Osteoblast (primary cell): ENCODE measurements around the gene AHI1. TPM values are rescaled to one million over a fixed set of nuclear protein-coding genes. Genes with fewer than 3 reads are reported as not detected.

Source experiments
- DNase-seq: peaks from one replicate; pipeline ENCODE4 v3.0.0; 2011; ENCODE audit warnings: low spot score, mixed read lengths; ENCODE audit not compliant: insufficient read length; ENCODE audit errors: missing footprints
- H2AFZ ChIP-seq: 2 replicates; pipeline ENCODE4 v1.6.0; 2011; ENCODE audit warnings: mild to moderate bottlenecking, low read length
- H3K27ac ChIP-seq: 2 replicates; pipeline ENCODE4 v1.5.1; 2011; ENCODE audit warnings: mild to moderate bottlenecking, low read depth, low read length, moderate library complexity
- H3K27me3 ChIP-seq: 2 replicates; pipeline ENCODE4 v1.6.0; 2012; ENCODE audit warnings: mild to moderate bottlenecking, control low read depth, inconsistent platforms, low read length, moderate library complexity; ENCODE audit not compliant: insufficient read depth
- H3K36me3 ChIP-seq: 2 replicates; pipeline ENCODE4 v1.5.1; 2011; ENCODE audit warnings: mild to moderate bottlenecking, low read length, control low read depth, moderate library complexity; ENCODE audit not compliant: insufficient read depth
- H3K4me1 ChIP-seq: 2 replicates; pipeline ENCODE4 v1.5.1; 2011; ENCODE audit warnings: mild to moderate bottlenecking, low read length, control low read depth, moderate library complexity; ENCODE audit not compliant: insufficient read depth
- H3K4me2 ChIP-seq: 2 replicates; pipeline ENCODE4 v1.6.0; 2011; ENCODE audit warnings: mild to moderate bottlenecking, low read length; ENCODE audit not compliant: insufficient read depth
- H3K4me3 ChIP-seq: fragments of 200-600 bp; sonication (generic); 3 replicates; pipeline ENCODE4 v1.5.1; 2012; ENCODE audit warnings: mild to moderate bottlenecking, low read length, inconsistent platforms; ENCODE audit not compliant: insufficient read depth
- H3K79me2 ChIP-seq: 2 replicates; pipeline ENCODE4 v1.6.0; 2012; ENCODE audit warnings: mild to moderate bottlenecking, low read length, control low read depth, inconsistent platforms; ENCODE audit not compliant: insufficient read depth
- H3K9me3 ChIP-seq: 2 replicates; pipeline ENCODE4 v1.5.1; 2011; ENCODE audit warnings: low read depth, low read length, control low read depth
- H4K20me1 ChIP-seq: 2 replicates; pipeline ENCODE4 v1.6.0; 2012; ENCODE audit warnings: mild to moderate bottlenecking, low read length, control low read depth; ENCODE audit not compliant: insufficient read depth
- CTCF ChIP-seq: IDR thresholded peaks from 2 replicates; pipeline ENCODE4 v1.5.1; 2011; ENCODE audit warnings: mild to moderate bottlenecking, low read depth, low read length, moderate library complexity; ENCODE audit errors: extremely low read depth
- total RNA-seq: library from RNA; depleted of rRNA; stranded (reverse); fragments of >200 nt; gene quantifications from 2 replicates; pipeline ENCODE4 v1.2.3, GENCODE V29; 2012

AHI1 gene
- total RNA-seq, 1 donor = 50.3 TPM

- Histone ChIP-seq H3K4me2 (no peak overlapping the region), H4K20me1 (no peaks in the 10 kb centered on the region), H3K4me3 (no peak overlapping the region), H2AFZ (peak overlapping the region; percentile 56), H3K27ac (no peak overlapping the region), H3K36me3 (no peaks in the 10 kb centered on the region), H3K4me1 (peaks cover 3% of the 10 kb centered on the region), H3K79me2 (no peaks in the 10 kb centered on the region), H3K27me3 (no peaks in the 10 kb centered on the region), H3K9me3 (no peaks in the 10 kb centered on the region)
- peak; percentile 55 for TF ChIP-seq CTCF
- DNase-seq = no peak
Observed at GRCh38 chr6:135506270-135506997, 8.9 kb upstream of the AHI1 start.

- Histone ChIP-seq H4K20me1 (no peaks in the 10 kb centered on the region), H3K27ac (no peak overlapping the region), H3K4me3 (no peak overlapping the region), H3K79me2 (no peaks in the 10 kb centered on the region), H3K27me3 (no peaks in the 10 kb centered on the region), H3K4me1 (peaks cover 3% of the 10 kb centered on the region), H2AFZ (no peak overlapping the region), H3K9me3 (no peaks in the 10 kb centered on the region), H3K4me2 (no peak overlapping the region), H3K36me3 (no peaks in the 10 kb centered on the region)
- DNase-seq = no peak
- no peak for TF ChIP-seq CTCF
Observed at GRCh38 chr6:135505648-135506047, 8.1 kb upstream of the AHI1 start.

GRCh38 chr6:135505222-135505621 is 7.7 kb upstream of the AHI1 start:
- no peaks in the 10 kb centered on the region for H3K36me3 ChIP-seq
- H3K27ac ChIP-seq = no peak overlapping the region
- no peaks in the 10 kb centered on the region for H3K79me2 ChIP-seq
- H3K4me3 ChIP-seq = no peak overlapping the region
- no peak overlapping the region for H3K4me2 ChIP-seq
- H2AFZ ChIP-seq = no peak overlapping the region
- H3K9me3 ChIP-seq = no peaks in the 10 kb centered on the region
- no peak for TF ChIP-seq CTCF
- H3K27me3 ChIP-seq = no peaks in the 10 kb centered on the region
- peaks cover 3% of the 10 kb centered on the region for H3K4me1 ChIP-seq
- no peaks in the 10 kb centered on the region for H4K20me1 ChIP-seq
- DNase-seq = no peak

- Histone ChIP-seq H3K27me3 (no peaks in the 10 kb centered on the region), H3K36me3 (no peaks in the 10 kb centered on the region), H2AFZ (no peak overlapping the region), H4K20me1 (no peaks in the 10 kb centered on the region), H3K4me1 (peaks cover 3% of the 10 kb centered on the region), H3K27ac (no peak overlapping the region), H3K4me2 (no peak overlapping the region), H3K9me3 (no peaks in the 10 kb centered on the region), H3K79me2 (no peaks in the 10 kb centered on the region), H3K4me3 (no peak overlapping the region)
- no peak for DNase-seq
- TF ChIP-seq CTCF = no peak
Observed at GRCh38 chr6:135504734-135505133, 7.2 kb upstream of the AHI1 start.
